Tibial nerve (tissue), 3 donors: ENCODE measurements around the gene ASXL1.

Source experiments
- POLR2A ChIP-seq, 2 donors: fragments of 450-650 bp; IDR thresholded peaks; one replicate each; pipeline ENCODE4 v1.6.1; 2017; ENCODE audit warnings: antibody characterized with exemption in 2 of 2, mild to moderate bottlenecking in 2 of 2, moderate library complexity in 2 of 2
- TF ChIP-seq, protein P1 (sequence below), 5 experiments: fragments of 200-600 bp in 3 of 5; fragments of 450-650 bp in 2 of 5; sonication (generic) in 3 of 5; IDR thresholded peaks; one replicate each; pipeline ENCODE4 v1.5.1; 2016 to 2019; ENCODE audit warnings: antibody characterized with exemption in 5 of 5, mild to moderate bottlenecking in 3 of 5, moderate library complexity in 2 of 5

GRCh38 chr20:32315399-32315798 is 42.7 kb upstream of the ASXL1 start:
- no peak for TF ChIP-seq POLR2A (IDR thresholded peaks at IDR 0.05)
- TF ChIP-seq, protein P1, sequence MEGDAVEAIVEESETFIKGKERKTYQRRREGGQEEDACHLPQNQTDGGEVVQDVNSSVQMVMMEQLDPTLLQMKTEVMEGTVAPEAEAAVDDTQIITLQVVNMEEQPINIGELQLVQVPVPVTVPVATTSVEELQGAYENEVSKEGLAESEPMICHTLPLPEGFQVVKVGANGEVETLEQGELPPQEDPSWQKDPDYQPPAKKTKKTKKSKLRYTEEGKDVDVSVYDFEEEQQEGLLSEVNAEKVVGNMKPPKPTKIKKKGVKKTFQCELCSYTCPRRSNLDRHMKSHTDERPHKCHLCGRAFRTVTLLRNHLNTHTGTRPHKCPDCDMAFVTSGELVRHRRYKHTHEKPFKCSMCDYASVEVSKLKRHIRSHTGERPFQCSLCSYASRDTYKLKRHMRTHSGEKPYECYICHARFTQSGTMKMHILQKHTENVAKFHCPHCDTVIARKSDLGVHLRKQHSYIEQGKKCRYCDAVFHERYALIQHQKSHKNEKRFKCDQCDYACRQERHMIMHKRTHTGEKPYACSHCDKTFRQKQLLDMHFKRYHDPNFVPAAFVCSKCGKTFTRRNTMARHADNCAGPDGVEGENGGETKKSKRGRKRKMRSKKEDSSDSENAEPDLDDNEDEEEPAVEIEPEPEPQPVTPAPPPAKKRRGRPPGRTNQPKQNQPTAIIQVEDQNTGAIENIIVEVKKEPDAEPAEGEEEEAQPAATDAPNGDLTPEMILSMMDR (IDR thresholded peaks at IDR 0.05) = no peak
